ENCODE results near the gene DNAH11.
A peak's percentile ranks its signal among the peaks of the same experiment; 100 is the strongest.

DNAH11 gene

GRCh38 chr7:21608465-21608864 lies 65.6 kb downstream of the DNAH11 start:
- H3K27ac ChIP-seq = no peak overlapping the region
- TF ChIP-seq ZFX (IDR thresholded peaks at IDR 0.05) = no peak
- no peak for TF ChIP-seq CTCF (conservative IDR thresholded peaks at IDR 0.05)

GRCh38 chr7:21611129-21611528 lies 68.3 kb downstream of the DNAH11 start:
- TF ChIP-seq CTCF (conservative IDR thresholded peaks at IDR 0.05) = no peak
- no peak for TF ChIP-seq ZFX (IDR thresholded peaks at IDR 0.05)
- no peak overlapping the region for H3K27ac ChIP-seq

GRCh38 chr7:21616091-21616490 lies 73.3 kb downstream of the DNAH11 start:
- TF ChIP-seq CTCF (conservative IDR thresholded peaks at IDR 0.05) (no peak), ZFX (IDR thresholded peaks at IDR 0.05) (no peak)
- H3K27ac ChIP-seq = no peak overlapping the region

DNA sequence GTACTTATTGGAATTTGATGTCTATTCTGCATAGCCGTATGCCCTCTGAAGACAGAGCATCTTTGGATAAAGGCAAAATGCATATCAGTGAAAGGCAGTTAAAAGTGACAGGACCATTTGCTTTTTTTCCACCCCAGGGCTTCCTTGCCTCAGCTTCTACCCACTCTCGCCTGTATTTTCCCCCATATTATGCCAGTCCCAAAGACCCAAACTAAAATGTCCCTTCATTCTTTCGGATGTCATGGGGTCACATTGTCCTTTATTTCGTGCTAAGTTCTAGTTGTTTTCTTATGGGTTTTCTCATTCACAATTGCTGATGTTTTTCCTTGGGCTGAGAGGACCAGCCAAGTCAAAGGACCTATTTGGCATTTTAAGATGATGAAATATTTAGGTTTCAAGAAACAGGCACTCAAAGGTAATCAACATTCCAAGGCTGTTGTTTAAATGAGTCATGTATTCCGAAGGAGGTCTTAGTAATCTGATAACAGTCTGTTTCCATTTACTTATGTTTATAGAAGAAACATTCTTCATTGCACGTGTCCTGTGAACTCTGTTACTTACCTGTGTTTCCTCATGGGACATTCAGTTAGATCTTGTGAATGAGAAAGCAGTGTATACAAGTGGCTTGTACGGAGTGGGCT lies 74.1 kb downstream of the DNAH11 start:
- TF ChIP-seq ZFX (IDR thresholded peaks at IDR 0.05) (no peak), CTCF (conservative IDR thresholded peaks at IDR 0.05) (no peak)
- H3K27ac ChIP-seq = no peak overlapping the region

DNA sequence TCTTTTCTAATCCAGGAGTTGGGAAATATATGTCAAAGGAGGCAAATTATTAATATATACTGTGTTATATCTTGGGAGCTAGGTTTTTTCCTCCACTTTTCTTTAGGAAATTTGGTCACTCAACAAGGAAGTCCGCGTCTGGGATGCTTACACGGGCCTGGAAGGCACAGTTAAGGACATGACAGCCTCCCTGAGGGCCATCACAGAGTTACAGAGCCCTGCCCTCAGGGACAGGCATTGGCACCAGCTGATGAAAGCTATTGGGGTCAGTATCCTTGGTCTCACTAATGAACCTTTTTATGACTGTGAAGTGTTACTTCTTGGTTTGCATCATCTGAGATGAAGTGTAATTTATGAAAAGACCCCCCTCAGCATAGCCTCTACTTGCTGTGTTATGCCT lies 74.7 kb downstream of the DNAH11 start:
- H3K27ac ChIP-seq = peak overlapping the region; percentile 31; the same call in 1 of the 2 replicates
- TF ChIP-seq ZFX (IDR thresholded peaks at IDR 0.05) (no peak), CTCF (conservative IDR thresholded peaks at IDR 0.05) (no peak)

GRCh38 chr7:21617916-21618390 lies 75.1 kb downstream of the DNAH11 start:
- peak overlapping the region; percentile 31; the same call in 1 of the 2 replicates for H3K27ac ChIP-seq
- TF ChIP-seq ZFX (IDR thresholded peaks at IDR 0.05) = no peak
- TF ChIP-seq CTCF (conservative IDR thresholded peaks at IDR 0.05) = no peak

- TF ChIP-seq CTCF (conservative IDR thresholded peaks at IDR 0.05) (no peak), ZFX (IDR thresholded peaks at IDR 0.05) (no peak)
- H3K27ac ChIP-seq = no peak overlapping the region
These were observed 75.9 kb downstream of the DNAH11 start for GRCh38 chr7:21618706-21619105.

All from C4-2B (cell line).